ENCODE results near the gene TMEM222. TPM values are rescaled to one million over a fixed set of nuclear protein-coding genes. Genes with fewer than 3 reads are reported as not detected.

TMEM222 gene
- total RNA-seq, 1 donor from 2014 or later: 34.3 TPM

DNA sequence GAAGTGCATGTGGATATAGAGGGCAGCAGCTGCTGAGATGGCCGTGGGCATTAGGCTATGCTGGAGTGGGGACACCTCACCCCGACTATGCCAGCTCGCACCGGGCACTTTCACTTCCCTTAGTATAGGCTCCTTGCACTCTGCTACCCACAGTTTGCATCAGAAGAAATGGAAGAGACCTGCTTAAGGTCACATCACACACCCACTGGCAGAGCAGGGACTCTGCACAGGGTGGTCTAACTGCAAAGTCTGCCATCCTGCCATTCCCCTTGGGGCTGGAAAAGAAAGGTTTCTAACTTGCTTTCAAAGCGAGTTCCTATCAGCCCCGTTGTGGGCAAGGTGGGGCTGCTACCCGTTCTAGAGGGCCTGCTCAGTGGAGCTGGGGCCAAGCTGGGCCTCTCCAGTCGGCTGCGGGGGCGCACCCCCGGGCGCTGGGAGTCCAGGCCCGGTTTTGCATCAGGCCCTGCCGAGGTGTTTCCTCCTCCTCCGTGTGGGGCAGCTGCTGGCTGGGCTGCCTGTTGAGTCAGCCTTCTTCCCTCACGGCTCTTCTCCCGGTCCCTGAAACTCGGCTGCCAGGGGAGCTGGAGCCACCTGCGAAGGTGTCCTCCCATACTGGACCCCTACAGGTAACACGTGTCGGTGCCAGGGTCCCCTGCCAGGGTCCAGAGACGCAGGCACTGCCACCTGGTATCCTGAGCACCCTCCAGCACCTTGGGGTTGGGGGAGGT, 19.7 kb downstream of the TMEM222 start, which contains the start of gene SYTL1:
Gene SYTL1, plus strand, starts transcription at position 498 of the 728 bp plus-strand sequence. CDS start 3,313 bp downstream, outside the sequence.
- DNase-seq (ENCODE audit: low spot score): peak; percentile 50

DNA sequence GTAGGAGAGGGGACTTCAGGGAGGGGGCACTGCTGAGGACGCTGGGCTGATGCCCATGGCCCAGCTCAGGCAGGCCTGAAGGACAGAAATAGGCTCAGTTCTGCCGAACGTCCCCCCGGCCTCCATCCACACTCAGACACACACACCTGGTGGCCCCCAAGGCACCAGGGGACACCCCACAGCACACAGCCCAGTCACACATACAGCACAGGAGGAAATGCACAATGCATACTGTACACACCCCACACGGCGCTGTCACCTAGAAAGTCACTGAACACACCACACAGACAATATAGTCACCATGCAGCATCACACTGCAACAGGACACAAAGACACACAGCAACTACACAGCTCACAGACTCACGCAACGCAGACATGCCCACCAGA, 20.4 kb downstream of the TMEM222 start:
- DNase-seq (ENCODE audit: low spot score): no peak

DNA sequence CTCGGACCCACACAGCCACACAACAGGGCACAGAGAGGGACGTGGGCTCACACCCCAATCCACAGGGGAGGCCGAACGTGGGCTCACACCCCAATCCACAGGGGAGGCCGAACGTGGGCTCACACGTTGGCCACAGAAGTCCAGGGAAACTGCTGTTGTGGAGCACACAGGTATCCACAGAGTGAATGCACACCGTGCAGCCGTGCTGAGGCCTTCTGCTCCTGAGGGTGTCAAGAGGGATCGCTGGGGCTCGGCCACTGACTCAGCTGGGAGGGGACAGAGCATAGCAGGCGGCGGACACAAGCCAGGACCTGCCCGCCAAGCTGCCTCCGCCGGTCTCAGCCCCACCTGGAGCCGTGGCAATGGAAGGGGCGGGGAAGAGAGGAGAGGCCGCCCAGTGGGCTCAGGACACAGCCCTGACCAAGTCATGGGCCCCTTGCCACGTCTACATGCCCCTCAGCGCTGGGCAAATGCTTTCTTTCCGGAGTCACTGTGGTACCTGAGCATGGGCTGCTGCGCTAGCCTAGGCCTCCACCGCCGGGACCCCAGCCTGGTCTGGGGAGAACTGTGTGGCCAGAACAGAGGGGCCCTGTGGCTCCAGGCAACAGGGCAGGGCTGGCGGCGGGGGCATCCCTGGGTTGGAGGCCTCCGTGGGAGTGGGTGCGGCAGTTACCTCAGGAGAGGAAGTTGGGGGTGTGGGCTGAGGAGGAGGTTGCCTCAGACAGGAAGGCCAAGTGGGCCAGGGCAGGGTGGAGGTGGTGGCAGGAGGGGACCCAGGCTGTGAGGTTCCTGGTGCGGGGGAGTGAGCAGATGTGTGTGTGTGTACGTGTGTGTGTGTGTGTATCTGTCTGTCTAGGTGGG, 21.0 kb downstream of the TMEM222 start:
- DNase-seq (ENCODE audit: low spot score): no peak

DNA sequence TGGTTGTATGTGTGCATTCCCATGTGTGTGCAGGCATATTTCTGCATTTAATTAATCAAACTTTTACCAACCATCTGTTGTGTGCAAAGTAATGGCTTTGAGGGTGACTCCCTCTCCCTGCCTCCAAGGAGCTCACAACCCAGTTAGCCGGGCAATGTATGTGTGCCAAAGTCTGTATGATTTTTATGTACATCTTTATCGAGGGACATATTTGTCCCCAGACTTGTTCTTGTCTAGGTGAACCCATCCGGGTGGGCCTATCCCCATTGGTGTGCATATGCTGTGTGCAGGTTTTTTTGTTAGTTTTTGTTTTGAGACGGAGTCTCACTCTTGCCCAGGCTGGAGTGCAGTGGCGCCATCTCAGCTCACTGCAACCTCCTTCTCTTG, 21.7 kb downstream of the TMEM222 start:
- no peak for DNase-seq (ENCODE audit: low spot score)

DNA sequence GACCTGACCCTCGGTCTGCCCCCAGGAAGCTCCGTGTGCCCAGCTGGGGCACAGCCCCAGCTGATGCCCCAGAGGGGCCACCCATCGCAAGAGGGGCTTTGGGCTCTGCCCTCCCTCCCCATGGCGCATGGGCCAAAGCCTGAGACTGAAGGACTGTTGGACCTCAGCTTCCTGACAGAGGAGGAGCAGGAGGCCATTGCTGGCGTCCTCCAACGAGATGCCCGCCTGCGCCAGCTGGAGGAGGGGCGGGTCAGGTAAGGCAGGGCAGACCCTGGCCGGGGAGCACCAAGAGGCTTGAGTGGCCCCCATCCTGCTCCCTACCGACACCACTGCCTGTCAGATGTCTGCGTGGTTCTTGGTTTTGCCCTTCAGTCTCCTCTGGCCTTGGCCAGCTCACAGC, 23.3 kb downstream of the TMEM222 start:
- no peak for DNase-seq (ENCODE audit: low spot score)

DNA sequence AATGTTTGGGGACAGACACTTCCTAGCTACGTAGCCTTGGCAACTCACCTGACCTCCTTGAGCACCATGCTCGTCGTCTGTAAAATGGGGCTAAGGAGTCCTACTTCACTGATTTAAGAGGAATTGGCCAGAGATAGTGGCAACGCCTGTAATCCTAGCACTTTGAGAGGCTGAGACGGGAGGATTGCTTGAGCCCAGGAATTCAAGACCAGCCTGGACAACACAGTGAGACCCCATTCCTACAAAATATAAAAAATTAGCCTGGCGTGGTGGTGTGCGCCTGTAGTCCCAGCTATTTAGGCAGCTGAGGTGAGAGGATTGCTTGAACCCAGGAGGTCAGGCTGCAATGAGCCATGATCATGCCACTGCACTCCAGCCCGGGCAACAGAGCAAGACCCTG, 24.4 kb downstream of the TMEM222 start:
- no peak for DNase-seq (ENCODE audit: low spot score)

DNA sequence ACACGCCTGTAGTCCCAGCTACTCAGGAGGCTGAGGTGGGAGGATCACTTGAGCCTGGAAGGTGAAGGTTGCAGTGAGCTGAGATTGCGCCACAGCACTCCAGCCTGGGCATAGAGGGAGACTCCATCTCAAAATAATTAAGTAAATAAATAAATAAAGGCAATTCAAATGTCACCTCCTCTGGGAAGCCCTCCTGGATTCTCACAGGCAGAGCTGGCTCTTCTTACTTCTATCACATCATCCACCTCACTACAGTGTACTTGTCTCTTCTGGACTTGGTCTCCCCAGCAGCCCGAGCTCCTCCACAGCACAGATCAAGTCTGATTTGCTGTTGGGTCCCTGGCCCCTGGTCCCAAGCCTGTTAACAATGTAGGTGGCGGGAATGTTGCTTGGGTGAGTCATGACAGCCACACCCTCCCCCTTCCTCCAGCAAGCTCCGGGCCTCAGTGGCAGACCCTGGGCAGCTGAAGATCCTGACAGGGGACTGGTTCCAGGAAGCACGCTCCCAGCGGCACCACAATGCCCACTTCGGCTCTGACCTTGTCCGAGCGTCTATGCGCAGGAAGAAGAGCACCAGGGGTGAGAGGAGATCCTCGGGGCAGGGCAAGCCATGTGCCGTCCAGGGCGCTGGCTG, 25.1 kb downstream of the TMEM222 start:
- DNase-seq (ENCODE audit: low spot score): no peak

DNA sequence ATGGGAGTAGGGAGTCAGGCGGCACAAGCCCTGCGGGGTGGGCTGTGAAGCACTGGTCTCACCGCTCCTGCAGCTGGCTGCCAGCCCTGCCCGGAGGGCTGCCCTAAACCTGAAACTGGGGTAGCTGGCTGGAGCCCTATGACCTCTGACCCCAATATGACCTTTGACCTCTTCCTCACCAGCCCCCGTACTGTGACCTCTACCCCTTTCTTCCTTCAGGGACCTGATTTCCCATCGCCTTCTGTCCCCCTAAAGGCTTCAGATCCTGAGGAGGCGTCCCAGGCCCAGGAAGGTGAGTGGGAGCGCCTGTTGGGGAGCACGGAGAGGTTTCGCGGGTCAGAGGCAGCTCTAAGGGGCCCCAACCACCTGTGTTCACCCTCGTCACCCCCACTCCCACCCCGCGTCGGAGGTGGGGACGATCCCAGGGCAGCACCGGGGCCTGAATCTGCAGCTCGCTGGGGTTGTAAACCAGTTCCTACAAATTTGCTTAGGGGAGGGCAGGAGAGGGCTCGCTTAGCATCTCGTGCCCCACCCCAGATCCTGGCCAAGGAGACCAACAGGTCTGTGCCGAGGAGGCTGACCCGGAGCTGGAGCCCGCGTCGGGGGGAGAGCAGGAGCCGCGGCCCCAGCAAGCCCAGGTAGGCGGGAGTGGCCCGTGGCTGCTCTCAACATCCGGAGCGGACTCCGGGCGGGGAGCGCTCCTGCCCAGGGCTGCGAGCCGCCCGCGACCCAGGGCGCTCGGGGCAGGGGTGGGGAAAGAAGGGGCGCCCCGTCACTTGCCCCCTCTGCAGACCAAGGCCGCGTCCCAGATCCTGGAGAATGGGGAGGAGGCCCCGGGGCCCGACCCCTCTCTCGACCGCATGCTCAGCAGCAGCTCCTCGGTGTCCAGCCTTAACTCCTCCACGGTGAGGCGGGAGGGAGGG, 27.2 kb downstream of the TMEM222 start:
- DNase-seq (ENCODE audit: low spot score): peak; percentile 68

DNA sequence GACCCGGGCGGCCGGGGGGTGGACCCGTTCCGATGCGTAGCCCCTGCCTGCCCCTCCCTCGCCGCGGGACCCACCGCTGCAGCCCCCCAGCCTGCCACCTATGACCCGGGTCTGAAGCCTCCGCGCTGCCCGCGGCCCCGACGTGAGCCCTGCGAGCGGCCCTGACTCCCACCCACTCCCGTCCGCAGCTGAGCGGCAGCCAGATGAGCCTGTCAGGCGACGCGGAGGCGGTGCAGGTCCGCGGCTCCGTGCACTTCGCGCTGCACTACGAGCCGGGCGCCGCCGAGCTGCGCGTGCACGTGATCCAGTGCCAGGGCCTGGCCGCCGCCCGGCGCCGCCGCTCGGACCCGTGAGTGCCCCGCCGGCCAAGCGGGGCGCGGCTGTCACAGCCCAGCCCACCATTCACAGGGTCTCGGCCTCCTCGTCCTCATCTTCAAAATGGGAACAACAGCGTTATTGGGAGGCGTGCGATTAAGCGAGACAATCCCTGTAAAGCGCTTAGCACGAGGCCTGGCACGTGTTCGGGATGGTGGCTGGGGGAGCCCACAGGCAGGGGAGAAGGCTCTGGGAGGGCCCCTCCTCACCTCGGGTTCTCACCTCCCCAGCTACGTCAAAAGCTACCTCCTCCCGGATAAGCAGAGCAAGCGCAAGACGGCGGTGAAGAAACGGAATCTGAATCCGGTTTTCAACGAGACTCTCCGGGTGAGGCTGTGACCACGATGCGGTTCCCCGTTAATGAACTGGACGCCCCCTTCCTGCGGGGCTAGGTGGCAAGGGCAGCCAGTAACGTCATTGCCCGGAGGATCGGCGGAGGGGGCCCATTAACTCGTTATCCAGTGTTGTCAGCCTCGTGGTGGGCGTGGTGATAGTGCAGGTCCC, 28.1 kb downstream of the TMEM222 start:
- peak; percentile 64 for DNase-seq (ENCODE audit: low spot score)

DNA sequence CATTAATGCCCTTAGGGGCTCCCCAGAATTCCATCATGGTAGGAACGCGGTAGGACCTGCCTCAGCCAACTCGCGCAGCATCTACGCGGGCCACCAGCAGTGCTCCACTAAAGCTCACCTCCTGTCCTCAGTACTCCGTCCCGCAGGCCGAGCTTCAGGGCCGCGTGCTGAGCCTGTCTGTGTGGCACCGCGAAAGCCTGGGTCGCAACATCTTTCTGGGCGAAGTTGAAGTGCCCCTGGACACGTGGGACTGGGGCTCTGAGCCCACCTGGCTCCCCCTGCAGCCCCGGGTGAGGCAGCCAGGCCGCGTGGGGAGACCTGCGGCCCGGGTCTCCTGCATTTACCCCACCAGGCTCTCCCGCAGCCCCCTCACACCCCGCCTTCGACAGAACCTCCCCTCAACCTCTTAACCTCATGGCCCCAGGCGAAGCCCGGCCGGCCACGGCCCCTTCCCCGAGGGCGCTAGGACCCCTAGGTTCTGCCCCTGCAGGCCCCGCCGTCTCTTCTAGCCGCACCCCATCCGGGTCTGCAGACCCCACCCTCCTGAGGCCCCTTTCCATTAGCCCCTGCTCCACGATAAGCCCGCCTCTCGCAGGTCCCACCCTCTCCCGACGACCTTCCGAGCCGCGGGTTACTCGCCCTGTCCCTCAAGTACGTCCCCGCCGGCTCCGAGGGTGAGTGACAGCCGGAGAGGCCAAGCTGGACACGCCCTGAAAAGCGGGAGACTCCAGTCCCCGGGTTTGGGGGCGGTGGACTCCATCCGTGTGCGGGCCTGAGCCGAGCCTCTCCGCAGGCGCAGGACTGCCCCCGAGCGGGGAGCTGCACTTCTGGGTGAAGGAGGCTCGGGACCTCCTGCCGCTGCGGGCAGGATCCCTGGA, 28.9 kb downstream of the TMEM222 start:
- no peak for DNase-seq (ENCODE audit: low spot score)

DNA sequence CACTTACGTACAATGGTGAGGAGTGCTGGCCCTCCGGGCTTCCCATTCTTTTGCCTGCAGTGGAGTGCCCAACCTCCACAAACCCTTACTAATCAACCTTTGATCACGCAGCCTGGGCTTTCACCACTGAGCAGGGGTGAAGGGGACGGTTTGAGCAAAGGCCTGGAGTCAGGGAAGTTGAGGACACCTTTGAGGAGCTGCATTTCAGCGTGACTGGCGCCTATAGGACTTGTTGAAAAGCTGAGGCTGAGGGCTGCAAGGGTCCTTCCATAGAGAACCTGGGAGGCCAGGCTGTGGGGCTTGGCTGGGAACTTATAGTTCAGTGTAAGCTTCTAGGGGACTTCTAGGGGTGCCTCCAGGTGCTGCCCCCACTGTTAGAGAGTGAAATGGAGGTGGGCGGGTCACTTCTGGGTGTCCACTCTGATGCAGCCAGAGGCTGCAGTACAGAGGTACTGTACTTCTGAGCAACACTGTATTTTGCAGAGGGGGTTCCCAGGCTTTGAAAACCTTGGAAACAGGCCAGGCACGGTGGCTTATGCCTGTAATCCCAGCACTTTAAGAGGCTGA, 29.7 kb downstream of the TMEM222 start:
- no peak for DNase-seq (ENCODE audit: low spot score)

DNA sequence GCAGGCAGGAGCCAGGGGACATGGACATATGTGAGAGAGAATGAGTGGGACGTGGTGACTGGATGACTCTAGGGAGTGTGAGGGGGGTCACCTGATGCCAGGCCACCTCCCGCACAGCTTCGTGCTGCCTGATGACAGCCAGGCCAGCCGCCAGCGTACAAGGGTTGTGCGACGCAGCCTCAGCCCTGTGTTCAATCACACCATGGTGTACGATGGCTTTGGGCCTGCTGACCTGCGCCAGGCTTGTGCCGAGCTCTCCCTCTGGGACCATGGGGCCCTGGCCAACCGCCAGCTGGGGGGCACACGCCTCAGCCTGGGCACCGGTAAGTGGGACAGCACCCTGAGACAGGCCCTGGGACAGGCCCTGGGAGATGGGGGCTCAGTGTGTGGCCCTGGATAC, 31.2 kb downstream of the TMEM222 start:
- no peak for DNase-seq (ENCODE audit: low spot score)

DNA sequence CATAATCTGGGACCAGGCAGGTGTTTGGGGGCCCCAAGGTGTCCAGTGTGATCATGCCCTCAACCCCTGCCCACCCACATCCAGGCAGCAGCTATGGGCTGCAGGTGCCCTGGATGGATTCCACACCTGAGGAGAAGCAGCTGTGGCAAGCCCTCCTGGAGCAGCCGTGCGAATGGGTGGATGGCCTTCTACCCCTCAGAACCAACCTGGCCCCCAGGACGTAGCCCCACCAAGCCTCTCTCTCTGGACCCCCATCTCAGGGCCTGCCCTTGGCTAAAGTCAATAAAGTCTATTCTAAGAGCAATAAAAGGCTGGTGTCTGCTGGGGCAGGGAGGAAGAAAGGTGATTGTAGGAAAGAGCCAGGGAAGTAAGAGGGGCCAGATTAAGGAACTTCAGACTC, 31.7 kb downstream of the TMEM222 start:
- DNase-seq (ENCODE audit: low spot score): no peak

DNA sequence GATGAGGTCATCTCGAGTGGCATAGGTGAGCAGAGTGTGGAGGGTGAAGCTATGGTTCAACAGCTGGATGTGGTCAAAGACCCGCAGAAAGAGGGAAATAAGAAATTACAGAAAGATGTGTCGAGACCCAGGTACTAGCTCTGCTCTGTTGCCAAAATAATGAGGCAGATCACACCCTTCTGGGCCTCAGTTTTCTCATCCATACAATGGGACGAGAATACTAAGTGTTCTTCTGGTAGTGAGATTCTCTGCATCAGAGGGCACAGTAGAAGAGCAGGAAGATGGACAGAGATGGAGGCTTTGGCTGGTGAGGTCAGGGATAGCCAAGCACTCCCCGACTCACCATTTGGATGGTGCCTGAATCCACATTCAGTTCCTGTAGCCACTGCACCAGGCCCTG, 33.7 kb downstream of the TMEM222 start:
- no peak for DNase-seq (ENCODE audit: low spot score)

DNA sequence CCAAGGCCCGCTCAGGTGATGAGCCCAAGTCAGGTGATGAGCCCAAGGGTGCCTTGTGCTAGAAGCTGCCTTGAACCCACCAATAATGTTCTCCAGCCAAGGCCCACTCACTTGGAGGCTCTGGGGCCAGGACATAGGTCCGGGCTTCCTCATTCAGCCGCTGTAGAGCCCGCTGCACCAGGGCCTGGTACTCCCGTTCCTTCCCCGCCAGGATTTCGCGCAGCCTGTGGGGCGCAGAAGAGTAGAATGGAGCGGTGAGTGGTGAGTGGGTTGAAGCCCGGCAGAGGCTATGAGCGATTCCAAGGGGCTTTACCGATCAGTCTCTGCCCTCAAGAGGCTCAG, 34.3 kb downstream of the TMEM222 start:
- DNase-seq (ENCODE audit: low spot score): no peak

DNA sequence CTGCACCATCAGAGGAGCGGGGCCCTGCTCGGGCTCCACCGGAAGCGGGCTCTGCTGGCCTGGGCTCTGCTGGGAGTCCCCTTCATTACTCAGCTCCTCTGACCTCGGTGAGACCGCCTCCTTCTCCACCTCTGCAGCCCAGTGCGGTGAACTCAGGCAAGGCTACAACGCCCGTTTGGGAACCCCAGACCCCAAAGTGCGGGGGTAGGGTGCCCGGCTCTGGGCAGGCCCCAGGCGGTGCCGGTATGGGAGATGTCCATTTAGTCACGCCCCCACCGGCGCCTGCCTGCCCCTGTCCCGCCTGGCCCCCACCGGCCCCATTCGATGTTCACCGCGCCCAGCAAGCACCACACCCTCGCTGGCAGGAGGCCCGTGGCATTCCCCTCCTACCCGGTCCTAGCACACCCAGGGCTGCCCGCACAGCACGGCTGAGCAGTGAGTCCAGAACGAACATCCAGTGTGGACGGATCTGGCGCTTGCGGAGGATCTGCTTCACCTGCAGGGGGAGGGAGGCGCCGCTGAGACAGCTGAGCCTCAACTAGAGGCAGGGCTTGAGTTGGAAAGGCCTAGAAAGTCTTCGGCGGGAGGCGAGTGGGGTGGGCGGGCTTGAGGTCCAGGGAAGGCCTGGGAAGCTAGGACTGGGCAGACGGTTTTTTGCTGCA, 34.8 kb downstream of the TMEM222 start:
- peak; percentile 58 for DNase-seq (ENCODE audit: low spot score)

DNA sequence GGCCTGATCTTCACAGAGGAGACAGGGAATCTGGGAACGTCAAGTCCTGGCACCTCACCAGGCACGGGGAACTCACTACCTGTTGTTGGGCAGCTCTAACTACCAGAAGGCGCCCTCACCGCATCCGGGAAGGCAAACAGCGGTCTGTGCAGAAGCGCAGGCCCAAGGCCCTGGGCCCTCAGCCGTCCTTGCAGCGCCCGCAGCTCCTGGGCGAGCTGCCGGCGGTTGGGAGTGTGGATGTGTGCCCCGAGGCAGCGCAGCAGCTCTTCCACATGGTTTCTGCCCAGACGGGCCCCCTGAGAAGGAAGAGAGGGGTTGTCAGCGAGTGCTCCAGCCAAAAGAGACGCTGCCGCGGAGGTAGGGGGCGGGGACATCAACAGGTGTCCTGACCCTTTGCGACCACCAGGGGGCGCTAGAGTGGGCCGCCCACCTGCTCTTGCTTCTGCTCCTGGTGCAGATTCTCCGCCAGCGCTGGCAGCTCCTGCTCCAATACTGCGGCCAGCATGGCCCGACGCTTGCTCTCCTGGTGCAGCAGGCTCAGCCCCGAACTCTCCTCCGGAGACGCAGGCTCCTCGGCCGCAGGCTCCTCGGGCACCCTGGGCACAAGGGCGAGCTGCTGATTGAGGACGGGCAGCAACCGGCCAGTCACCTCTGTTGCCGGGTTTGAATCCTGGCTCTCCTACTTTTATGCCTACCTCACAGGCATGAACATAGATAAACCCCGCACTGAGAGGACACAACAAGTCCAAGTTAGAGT, 35.5 kb downstream of the TMEM222 start:
- peak; percentile 64 for DNase-seq (ENCODE audit: low spot score)

Data from mucosa of gallbladder (tissue), 1 donor.